Erythroblast (primary cell): ENCODE results near the gene RAB3C.
"Not testable (repeated sequence)": the region's sequence is repeated elsewhere in the genome, so short reads cannot be mapped to it uniquely, and the experiment has no call there.

Source experiments
- DNase-seq, 2 experiments: peaks; one replicate each; lab custom pipeline; 2025; lab: John Stamatoyannopoulos, UW
- GATA1 ChIP-seq: IDR thresholded peaks from 2 replicates; pipeline ENCODE4 v1.6.1; 2011; ENCODE audit warnings: low read depth, mild to moderate bottlenecking, control low read depth, low read length, moderate library complexity
- POLR2A ChIP-seq: IDR thresholded peaks from 2 replicates; pipeline ENCODE4 v1.6.1; 2011; ENCODE audit warnings: mild to moderate bottlenecking, low read length

The RAB3C gene

DNA sequence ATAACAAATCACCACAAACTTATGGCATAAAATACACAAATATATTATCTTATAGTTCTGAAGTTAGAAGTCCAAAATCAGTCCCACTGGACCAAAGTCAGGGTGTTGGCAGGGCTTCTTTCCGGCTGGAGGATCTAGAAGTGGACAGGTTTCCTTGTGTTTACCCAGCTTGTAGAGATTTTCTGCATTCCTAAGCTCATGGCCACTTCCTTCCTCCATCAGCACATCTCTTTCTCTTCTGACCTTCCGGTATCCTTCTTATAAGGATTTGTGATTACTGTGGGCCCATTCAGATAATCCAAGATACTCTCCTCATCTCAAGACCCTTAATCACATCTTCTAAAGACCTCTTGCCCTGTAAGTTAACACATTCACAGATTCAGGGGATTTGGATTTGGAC lies 97.6 kb downstream of the RAB3C start:
- no peak for DNase-seq
- no peak for TF ChIP-seq POLR2A
- TF ChIP-seq GATA1: no peak

DNA sequence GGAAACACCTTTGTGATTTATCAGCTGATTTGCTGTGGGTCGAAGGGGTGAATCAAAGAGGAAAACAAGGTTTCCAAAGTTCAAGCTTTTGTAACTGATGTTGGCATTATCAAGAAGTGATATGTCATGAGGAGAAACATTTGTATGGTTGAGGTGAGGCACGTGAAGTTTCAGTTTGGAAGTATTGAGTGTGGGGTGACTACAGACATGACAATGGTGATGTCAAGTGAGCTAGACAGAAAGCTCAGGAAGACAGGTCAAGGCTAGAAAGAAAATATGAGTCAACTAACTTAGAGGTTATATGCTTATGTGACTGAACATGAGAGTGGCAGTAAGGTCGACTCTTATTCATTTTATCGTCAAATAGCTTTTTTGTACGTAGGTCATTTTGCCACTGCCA lies 99.1 kb downstream of the RAB3C start:
- no peak for DNase-seq
- TF ChIP-seq POLR2A: no peak
- no peak for TF ChIP-seq GATA1

DNA sequence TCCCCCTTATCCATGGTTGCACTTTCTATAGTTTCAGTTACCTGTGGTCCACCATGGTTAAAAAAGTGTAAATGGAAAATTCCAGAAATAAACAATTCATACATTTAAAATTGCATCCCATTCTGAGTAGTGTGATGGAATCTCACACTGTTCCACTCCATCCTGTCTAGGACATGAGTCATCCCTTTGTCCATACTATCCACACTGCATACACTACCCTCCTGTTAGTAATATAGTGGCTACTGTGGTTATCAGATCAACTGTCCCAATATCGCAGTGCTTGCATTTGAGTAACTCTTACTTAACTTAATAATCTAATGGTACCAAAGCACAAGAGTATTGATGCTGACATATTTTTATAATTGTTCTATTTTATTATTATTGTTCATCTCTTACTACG lies 100.7 kb downstream of the RAB3C start:
- DNase-seq: no peak

DNA sequence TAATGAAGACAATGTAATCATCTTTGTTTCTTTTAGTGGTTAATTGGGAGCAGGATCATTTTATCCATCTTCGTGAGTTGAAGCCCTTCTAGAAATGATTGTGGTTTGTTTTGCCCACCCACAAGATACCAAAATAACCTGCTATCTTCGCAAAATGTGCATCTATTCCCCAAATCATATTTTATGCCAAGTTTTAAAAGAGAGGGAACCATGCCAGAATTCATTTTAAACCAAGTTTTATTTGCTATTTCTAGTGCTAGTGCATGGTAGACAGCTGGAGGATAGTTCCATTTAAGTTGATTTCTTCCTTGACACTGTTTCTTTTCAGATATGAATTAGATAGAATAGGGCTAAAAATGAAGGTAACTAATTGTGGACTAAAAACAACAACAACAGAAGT lies 104.2 kb downstream of the RAB3C start:
- TF ChIP-seq POLR2A (no peak), GATA1 (no peak)
- DNase-seq: no peak

More for the DNA sequence above, 100.7 kb downstream of the RAB3C start:
- TF ChIP-seq POLR2A (no peak), GATA1 (no peak)

DNA sequence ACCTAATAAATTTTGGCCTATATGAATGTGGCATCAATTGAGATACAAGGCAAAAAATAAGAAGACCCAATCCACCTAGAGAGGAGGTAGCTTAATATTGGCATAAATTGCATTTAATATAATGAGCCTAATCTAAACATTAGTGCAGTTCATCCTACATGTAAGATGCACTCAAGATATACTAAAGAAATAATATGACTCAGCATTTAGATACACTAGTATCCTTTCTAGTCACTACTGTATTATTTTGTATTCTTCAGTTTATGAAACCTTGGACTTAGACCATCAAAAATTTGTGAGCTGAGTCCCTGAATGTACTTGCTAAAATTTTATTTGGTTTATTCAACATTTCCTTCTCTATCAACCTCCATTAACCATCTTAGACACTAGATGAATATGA lies 104.7 kb downstream of the RAB3C start:
- TF ChIP-seq POLR2A (no peak), GATA1 (no peak)
- DNase-seq: no peak

DNA sequence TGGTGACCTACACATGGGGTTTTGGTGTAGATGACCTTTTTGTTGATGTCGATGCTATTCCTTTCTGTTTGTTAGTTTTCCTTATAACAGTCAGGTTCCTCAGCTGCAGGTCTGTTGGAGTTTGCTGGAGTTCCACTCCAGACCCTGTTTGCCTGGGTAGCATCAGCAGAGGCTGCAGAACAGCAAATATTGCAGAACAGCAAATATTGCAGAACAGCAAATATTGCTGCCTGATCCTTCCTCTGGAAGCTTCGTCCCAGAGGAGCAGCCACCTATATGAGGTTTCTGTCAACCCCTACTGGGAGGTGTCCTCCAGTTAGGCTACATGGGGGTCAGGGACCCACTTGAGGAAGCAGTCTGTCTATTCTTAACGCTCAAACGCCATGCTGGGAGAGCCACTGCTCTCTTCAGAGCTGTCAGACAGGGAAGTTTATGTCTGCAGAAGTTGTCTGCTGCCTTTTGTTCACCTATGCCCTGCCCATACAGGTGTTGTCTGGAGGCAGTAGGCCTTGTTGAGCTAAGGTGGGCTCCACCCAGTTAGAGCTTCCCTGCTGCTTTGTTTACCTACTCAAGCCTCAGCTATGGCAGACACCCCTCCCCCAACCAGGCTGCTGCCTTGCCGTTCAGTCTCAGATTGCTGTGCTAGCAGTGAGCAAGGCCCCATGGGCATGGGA lies 116.3 kb downstream of the RAB3C start:
- DNase-seq: not testable (repeated sequence)

DNA sequence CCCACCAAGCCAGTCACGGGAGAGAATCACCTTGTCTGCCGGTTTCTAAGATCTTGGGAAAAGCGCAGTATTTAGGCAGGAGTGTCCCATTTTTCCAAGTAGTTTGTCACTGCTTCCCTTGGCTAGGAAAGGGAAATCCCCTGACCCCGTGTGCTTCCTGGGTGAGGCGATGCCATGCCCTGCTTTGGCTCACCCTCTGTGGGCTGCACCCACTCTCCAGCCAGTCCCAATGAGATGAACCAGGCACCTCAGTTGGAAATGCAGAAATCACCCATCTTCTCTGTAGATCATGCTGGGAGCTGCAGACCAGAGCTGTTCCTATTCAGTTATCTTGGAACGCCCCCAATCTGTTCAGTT lies 116.9 kb downstream of the RAB3C start:
- no peak for DNase-seq
- TF ChIP-seq GATA1: no peak
- TF ChIP-seq POLR2A: no peak

DNA sequence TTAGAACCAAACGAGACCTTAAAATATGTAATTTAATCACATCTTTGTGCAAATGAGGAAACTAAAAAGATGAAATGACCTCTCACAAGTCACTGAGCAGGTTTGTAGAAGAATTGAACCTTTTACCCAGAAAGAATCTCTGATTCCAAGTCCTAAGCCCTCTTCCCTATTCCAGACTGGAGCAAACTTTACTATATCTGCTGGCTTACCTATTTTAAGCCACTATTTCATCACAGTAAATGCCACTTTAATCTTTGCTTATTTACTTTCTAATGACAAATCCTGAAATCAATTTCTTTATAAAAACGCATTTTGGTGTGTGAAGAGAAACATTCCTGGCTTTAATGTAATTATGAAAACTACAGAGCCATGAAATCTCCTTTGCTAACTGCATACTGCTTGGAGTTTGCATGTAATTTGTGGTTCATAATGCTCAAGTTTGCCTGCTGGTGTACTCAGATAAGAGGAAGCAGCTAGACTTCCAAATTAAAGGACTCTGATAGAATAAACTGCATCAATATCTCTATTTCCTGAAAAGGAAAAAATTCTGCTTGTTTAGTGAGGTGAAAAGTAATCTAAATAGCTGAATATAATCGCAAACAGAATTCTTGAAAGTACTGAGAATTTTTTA lies 121.2 kb downstream of the RAB3C start:
- DNase-seq: peak in 1 of 2 experiments; percentile 17

DNA sequence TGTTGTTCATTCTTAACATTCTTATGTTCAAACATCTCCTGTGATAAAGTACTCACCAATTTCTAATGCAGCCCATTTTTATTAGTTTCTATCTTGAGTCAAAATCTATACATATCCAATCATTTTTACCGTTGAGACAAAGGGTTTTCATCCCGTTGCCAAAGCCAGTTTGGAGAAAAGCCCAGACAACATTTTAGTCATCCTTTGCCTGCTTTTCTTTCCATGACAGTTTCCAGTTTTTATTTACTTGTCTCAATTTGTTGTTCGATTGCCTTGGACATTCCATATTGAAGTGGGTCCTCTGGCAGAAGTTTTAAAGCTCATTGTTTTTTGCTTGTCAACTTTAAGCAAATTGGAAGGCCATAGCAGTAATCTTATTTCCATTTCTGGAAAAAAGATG lies 123.9 kb downstream of the RAB3C start:
- TF ChIP-seq GATA1 (no peak), POLR2A (no peak)
- no peak for DNase-seq

More for the DNA sequence above, 121.2 kb downstream of the RAB3C start:
- TF ChIP-seq POLR2A (no peak), GATA1 (no peak)

DNA sequence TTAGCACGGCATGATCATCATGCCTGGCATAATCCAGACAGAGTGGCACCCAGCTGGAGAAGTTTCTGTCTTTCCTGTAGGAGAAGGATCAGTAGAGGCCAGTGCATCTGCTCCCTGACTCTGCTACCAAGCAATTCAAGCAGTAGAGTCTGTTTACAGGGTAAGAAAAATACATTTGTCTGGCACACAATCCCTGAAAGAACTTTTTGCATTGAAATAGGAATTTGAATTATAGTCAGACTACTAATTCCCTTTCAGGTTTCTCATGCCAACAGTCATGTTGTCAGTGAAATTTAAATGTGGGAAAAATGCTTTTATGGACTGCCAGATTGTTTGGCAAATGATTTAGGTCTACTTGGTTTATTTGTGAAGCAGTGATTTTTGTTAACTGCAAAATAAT lies 125.6 kb downstream of the RAB3C start:
- DNase-seq: no peak
- no peak for TF ChIP-seq GATA1
- no peak for TF ChIP-seq POLR2A

DNA sequence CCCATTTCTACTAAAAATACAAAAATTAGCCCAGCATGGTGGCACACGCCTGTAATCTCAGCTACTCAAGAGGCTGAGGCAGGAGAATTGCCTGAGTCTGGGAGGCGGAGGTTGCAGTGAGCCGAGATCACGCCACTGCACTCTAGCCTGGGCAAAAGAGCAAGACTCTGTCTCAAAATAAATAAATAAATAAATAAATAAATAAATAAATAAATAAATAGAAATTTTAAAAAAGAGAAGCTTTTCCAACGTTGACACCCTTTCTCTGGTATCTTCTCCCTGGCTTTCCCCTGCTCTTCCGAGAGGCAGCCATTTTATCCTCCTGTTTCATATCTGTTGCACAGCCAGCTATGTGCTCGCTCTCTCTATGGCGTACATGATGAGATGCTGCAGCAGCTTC lies 127.5 kb downstream of the RAB3C start:
- DNase-seq: not testable (repeated sequence)

DNA sequence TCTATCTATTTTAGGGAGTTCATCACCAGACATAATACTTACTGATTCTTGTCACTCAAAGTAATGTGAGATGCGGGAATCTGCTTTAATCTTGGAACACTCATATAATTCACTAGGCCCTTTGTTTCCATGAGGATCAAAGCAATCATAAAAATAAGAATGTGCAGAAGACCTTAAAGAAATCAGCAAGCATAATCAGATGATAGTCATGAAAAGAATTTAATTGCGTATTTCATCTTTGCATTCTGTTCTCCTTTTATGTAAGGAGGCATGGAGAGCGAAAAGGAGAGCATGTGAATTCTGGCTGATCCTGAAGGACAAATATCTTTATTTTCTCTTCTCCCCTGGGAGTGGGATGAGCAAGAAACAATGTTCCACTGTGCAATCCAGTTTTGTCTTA lies 128.0 kb downstream of the RAB3C start:
- TF ChIP-seq GATA1: no peak
- TF ChIP-seq POLR2A: no peak
- no peak for DNase-seq

DNA sequence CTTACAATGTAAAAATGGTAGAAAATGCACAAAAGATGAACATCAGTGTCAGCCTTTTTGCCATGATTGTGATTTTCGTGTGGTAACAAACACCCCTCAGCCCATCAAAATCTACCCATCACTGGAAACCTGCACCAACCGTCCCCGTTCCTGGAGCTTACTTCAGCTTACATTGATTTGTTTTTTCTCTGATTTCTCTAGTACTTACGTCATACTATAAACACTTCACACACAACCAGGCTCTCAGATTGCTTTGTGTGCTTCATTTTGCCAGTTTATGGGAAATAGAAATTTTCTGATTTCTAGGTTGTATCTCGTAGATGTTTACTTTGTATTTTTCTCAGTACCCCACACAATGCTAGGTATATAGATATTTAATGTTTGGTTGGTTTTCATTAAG lies 129.1 kb downstream of the RAB3C start:
- DNase-seq: no peak
- TF ChIP-seq POLR2A (no peak), GATA1 (no peak)

DNA sequence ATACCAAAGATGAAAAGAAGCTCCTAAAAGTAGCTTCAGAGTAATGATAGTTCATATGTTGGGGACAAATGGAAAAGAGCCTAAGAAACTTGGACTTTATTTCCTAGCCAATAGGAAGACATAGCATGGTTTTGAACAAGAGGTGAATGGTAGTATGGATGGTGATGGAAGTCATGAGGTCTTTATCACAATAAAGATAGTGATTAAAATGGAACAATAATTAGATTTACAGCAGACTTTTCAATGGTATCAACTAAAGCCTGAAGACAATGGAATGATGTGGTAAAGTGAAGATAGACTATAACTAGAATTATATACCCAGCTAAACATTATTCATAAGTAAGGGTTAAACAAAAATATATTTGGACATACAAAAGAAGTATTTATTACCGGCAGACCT lies 131.2 kb downstream of the RAB3C start:
- no peak for DNase-seq
- TF ChIP-seq GATA1 (no peak), POLR2A (no peak)

DNA sequence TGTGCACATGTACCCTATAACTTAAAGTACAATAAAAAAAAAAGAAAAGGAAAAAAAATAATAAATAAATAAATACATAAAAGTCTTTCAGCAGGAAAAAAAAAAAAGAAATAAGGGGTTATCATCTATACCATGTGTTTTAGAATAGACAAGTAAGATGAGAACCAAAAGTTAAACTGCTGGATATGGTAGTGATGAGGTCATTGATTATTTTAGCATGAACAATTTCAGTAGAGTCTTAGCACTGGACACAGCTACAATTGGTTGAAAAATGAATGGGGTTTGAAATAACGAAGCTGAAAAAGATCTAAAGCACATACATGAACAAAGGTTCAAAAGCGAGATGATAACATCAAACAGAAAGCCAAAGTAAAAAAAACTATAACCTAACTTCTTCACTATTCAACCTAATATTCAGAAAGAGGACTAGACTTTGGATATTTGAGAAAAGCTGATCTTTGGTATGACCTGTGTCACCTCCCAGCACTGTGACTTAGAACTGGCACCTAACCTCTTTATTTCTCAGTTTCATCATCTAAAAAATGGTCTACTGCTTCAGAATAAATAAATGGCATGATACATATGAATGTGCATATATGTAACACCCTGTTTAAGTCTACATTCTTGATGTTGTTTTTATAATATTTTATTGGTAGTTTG lies 133.3 kb downstream of the RAB3C start:
- no peak for TF ChIP-seq POLR2A
- TF ChIP-seq GATA1: no peak
- no peak for DNase-seq
